ENCODE results near the gene KMT5B.

DNA sequence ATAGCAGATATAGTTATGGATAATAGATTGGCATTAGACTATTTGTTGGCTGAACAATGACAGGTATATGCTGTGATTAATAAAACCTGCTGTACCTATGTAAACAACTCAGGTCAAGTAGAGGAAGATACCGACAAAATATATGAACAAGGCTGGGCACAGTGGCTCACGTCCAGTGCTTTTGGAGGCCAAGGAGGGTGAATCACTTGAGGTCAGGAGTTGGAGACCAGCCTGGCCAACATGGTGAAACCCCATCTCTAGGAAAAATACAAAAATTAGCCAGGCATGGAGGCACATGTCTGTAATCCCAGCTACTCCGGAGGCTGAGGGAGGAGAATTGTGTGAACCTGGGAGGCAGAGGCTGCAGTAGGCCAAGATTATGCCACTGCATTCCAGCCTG is 77.9 kb downstream of the KMT5B start:
- TF ChIP-seq, protein P1, sequence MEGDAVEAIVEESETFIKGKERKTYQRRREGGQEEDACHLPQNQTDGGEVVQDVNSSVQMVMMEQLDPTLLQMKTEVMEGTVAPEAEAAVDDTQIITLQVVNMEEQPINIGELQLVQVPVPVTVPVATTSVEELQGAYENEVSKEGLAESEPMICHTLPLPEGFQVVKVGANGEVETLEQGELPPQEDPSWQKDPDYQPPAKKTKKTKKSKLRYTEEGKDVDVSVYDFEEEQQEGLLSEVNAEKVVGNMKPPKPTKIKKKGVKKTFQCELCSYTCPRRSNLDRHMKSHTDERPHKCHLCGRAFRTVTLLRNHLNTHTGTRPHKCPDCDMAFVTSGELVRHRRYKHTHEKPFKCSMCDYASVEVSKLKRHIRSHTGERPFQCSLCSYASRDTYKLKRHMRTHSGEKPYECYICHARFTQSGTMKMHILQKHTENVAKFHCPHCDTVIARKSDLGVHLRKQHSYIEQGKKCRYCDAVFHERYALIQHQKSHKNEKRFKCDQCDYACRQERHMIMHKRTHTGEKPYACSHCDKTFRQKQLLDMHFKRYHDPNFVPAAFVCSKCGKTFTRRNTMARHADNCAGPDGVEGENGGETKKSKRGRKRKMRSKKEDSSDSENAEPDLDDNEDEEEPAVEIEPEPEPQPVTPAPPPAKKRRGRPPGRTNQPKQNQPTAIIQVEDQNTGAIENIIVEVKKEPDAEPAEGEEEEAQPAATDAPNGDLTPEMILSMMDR (IDR thresholded peaks at IDR 0.05) = no peak
- TF ChIP-seq POLR2AphosphoS5 (IDR thresholded peaks at IDR 0.05) (no peak), POLR2A (IDR thresholded peaks at IDR 0.05) (no peak)

Measured in gastroesophageal sphincter (tissue), 3 donors.